GM19397 (cell line): ENCODE measurements around the gene DBH.
"Not testable (repeated sequence)": the region's sequence is repeated elsewhere in the genome, so short reads cannot be mapped to it uniquely, and the experiment has no call there.

Experiments
- ATAC-seq: cut with Tn5 transposase; IDR thresholded peaks from one replicate; pipeline ENCODE4 v1.9.1; 2021; ENCODE audit warnings: mild to moderate bottlenecking, moderate library complexity; ENCODE audit not compliant: unreplicated experiment

The DBH gene

DNA sequence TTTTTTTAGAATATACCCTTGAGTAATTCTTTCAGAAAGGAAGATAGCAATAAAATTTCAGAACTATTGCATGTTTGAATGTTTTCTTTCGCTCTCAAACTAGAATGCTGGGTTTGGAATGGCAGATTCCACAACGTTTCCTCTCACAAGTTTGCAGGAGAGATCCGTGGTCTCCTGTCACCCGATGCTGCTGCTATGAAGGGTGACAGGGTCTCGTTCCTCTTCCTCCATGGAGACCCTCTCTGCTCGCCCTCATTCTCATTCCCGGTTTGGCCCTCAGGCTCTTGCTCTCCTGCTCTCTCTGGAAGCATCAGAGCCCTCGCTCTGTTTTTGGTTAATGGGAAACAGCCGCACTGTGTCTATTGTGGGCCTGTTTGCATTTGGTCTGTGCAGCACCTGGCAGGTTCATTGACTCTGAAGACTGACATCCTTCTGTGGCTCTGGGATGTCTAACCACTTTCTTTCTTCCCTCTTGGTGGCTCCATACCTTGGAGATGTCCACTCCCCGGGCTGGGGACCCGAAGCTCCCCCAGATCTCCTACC, 14.4 kb upstream of the DBH start:
- ATAC-seq = no peak

DNA sequence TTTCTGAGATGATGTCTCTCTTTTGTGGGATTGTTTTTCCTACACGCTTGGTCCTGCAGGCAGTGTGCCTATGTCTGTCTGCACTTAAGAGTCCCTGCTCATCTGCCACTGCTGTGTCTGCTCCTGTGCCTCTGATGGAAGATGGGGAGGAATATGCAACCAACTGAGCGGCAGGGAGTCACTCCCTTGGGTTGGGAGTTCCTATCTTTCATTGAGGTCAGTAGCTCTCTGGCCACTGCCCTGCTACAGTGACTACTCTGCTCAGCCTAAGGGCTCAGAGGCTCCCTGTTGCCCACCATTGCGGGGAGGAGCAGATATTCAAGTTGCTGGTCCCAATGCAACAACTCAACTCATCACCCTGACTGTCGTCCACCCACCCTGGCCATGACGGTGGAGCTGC, 13.6 kb upstream of the DBH start:
- ATAC-seq = no peak

DNA sequence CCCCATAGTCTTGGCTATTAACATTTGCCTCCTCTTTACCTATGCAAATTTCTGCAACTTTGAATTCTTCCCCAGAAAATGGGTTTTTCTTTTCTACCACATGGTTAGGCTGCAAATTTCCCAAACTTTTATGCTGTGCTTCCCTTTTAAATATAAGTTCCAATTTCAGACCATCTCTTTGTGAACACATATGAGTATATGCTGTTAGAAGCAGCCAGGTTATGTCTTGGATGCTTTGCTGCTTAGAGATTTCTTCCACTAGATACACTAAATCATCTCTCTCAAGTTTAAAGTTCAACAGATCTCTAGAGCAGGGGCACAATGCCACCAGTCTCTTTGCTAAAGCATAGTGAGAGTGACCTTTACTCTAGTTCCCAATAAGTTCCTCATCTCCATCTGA, 10.2 kb upstream of the DBH start:
- not testable (repeated sequence) for ATAC-seq

DNA sequence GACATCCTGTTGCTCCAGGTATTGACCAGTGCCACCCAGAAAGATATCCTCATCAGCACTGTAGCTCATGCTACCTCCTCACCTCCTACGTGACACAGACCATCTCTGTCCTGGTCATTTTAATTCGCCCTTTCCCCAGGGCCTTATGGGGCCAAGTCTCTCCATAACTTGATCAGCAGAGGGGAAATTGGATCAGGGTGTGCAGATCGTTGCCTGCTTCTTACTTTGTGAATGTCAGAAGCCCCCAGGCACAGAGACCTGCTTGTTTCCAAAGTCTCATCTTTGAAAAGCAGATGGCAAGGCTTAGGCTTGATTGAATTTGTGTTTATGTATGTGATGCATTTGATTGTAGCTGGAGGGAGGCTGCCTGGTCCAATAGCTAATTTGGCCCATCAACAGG, 8.8 kb upstream of the DBH start:
- no peak for ATAC-seq

DNA sequence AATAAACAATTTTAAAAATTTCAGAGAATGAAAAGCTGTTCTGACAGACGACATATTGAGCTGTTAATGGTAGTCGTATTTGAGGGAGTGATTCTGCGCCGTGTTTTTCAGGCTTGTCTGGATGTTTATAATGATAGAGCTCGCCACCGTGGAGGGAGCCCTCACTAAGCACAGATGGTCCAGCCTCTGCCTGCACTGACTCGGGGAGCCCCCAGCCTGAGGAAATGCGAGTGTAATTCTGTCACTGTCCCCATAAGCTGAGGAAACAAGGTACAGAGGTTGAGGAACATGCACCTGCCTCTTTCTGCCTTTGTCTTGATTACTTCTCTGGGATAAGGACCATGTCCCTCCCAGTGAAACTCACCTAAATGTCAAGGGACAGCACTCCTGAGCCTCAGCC, 7.4 kb upstream of the DBH start:
- no peak for ATAC-seq

DNA sequence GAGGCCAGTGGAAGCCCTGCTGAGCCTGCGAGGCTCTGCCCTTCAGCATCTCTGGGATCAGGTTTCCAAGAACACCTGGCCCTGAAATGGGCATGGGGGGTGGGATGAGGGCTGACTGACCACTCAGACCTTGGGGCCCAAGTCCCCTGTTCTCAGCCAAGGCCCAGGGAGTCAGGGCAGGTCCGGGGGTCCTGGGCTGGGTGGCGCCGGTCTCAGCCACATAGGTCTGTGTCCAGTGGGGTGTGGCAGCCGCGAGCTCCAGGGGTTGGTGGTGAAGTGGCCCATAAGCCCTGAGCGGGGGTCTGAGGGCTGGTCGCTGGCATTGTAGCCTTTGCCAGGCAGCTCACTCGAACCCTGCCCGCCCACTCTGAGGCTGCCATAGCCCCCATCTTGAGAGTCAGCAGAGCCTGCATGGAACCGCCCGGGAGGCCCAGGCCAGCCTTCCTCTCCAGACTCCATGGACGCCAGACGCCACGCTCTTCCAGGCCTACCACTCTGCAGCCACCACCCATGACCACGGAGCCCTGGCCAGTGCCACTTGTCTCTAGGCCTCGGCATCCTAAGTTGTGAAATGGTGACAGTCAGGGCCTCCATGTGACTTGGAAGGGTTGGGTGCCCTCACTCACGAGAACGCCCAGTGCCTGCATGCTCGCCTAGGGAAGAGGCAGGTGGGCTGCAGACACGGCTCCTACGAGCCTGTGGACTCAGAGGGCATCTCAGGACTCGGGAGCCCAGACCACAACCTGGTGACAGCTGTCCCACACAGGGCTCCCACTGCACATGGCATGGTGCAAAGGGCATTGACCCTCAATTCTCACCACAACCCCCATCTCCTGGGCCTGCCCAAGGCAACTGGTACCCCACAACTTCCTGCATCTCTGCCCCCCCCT, 6.7 kb upstream of the DBH start:
- ATAC-seq = no peak

DNA sequence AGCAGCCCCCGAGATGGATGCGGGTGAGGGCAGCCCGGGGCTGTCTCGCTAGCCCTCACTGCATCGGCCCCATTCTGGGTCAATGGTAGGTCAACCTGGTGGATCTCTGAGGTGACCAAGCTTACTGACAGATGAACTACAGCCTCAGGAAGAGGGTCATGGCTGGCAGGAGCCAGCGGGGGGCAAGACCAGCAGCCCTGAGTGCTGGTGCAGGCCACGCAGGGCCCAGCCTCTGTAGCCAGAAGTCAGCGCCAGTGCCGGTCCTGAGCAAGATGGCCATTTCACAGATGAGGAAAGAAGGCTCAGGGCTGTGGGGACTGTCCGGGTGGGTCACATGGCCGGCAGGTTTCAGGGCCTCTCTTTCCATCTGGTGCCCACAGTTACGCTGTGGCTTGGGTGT, 5.1 kb upstream of the DBH start:
- no peak for ATAC-seq

DNA sequence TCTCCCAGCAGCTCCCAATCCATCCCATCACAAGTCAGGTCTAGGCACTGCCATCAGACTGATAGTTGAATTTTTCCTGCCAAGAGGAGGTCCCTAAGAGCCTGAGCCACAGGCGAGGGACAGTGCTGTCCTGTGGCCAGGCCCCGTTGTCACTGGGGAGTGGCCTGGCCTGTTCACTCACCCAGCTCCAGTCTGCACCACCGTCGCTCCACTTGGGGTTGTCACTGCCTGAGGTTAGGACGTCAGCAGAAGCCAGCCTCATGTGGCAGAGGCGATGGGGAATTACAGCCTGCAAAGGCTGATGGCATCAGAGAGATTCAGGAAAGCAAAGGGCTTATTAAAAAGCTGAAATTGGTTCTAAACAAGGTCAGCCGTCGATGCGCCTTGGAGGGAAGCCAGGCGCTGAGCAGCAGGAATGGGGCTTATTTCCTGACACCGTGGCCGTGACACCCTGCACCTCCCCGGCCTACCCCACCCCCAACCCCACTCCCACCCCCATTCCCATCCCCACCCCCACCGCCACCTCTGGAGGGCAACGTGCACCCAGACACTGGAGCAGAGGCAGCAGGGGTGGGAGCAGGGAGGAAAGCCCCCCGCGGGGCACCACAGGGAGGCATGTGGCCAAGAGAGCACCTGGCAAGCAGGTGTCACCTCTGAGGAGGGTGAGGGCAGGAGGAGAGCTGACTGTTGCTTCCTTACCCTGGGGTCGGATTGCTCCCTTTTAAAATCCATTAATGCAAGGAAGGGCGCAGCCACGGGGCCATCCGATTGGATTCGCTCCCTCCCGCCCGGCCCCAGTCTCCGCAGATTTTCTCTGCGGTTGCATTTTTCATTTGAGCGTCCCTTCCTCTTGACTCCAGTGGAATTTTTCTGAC, 3.1 kb upstream of the DBH start:
- ATAC-seq = no peak

DNA sequence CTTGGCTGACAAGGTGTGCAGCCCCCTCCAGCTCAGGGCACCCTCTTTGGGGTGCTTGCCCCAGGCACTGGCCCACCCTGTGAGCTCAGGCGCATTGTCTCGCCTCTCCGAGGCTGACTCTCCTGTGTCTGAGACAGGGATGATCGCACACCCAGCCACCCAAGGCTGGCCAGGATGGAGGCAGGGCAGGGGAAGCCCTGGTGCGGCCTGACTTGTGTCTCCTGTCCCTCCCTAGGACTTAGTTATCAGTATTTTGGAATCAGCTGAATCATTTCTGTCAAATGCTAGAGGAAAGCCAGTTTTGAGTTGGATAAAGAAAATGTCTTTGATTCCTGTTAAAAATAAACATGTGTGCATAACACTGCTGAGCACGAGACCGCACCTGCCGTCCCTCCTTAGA, 2.5 kb upstream of the DBH start:
- no peak for ATAC-seq

DNA sequence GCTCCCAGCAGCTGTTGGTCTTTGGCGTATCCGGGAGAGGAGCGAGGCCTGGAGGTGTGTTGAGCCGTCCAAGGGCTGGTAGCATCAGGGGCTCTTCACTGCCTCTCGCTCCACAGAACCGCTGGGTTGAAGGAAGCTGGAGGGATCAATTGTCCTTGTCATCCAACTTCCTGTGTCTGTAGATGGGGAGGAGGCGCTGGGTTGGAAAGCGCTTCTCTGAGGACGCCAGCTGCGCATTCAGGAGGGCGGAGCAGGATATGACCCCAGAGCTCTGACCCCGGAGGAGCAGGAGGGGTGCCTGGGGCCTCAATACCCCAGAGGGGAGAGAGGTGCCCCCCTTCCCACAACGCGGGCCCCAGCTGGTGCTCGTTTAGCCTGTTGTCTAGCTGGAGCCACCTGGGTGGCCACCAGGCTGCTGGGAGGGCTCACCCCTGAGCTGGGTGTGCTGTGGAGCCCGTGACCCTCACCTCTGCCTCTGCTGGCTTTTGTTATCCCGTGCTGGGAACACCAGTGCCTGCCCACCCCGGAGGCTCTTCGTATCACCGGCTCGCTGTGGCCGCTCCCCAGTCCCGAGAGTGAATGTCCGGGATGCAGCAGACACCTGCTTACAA, 2.0 kb upstream of the DBH start:
- no peak for ATAC-seq

DNA sequence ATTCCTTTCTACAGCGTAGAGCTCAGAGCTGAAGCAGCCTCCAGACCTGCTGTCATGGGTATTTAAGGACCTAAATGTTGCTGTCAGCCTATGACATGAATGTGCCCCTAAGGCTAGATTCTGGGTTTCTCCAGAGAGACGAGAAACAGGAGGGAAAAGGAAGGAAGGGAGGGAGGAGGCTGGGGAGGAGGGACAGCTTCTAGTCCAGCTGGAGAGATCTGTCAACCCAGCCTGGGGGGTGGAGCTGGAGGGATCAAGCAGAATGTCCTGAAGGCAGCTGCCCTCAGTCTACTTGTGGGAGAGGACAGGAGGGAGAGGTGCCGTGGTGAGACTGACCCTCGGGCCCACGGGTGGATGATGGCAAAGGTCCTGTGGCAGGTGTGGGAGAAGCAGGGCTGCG, 1.1 kb upstream of the DBH start:
- ATAC-seq = no peak

DNA sequence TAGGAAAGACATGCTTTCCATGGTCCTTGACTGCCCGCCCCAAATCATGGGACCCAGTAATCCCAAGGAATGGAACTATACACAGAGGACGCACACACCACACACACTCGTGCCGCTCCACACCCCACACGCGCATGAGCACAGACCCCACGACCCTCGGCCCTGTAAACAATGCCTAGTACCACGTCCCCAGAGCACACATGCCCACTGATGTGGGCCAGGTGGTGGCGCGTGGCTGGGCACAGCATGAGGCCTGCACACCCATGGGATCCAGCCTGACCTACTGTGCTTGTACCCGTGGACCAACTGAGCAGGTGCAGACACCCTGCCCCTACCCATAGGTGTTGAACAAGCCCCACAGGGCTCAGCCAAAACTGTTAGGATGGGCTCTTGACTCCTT, 739 bp downstream of the DBH start:
- no peak for ATAC-seq

DNA sequence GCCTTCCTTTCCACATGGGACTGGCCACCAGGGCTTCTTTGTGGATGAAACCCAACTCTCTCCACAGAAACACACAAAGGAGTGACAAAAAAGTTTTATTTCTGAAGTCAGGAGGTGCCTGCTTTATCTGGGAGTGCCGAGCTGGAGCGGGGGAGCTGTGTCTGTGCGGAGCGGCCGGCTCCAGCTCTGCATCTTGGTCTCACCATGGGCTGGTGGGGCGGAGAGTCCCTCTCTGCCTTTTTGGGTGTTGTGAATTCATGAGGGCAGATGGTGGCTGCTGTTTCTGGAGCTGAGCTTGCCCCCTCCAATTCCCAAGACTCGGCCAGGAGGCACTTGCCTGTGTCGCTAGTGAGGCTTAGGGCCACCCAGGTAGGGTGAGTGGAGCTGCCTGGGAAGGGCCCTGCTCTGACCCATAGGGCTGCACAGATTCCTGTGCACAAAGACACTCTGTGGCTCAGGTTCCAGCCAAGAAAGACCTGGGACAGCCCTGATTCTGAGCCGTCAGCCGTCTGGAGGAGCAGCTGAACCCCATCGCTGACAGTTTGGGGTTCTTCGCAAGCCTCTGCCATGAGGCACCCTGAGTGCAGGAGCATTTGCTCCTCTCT, 1.4 kb downstream of the DBH start:
- ATAC-seq = no peak

DNA sequence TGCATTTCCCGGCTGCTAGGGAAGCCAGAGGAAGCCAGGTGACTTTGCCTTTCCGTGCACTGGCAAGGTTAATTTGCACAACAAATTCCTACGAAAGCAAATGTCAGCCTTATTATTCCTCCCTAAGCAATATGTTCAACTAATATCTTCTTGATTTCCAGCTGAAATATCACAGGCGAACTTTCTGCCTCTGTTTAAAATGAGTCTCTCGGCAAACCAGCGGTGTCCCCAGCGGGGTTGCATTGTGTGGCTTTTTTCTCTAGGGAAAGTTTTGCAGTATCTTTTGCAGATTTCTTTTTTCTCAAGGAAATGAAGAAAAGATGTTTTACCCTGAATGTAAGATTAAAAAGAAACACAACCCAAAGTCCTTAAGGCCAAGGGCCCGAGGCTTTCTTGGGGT, 1.9 kb downstream of the DBH start:
- ATAC-seq = no peak

DNA sequence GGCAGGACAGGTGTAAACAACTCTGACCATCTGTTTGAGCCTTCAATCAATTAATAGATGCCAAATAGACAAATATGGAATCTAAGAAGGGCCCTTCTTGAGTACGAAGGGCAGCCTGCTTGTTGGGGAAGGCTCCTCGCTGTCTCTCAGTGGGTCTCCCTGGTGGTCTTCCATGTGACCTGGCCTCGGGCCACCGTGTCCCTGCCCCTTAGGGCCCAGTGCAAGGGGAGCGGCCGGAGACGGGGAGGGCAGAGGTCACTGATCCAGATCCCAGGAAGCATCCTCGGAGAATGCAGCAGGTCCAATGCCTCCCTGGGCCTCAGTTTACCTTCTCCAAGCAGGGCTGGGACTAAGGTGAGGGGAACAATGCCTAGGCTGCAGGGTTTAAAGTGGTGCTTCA, 2.5 kb downstream of the DBH start:
- ATAC-seq = no peak

DNA sequence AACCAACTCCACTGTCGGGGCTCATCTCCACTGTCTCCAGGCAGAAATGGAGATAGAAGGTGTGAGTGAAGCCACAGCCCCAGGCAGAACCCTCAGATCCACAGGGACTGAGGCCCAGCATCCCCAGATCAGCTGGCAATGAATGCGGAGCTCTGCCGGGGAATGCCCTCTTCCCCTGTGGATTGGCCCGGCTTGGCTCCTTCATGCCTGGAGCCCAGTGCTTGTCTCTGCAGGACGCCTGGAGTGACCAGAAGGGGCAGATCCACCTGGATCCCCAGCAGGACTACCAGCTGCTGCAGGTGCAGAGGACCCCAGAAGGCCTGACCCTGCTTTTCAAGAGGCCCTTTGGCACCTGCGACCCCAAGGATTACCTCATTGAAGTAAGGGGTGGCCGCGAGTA, 3.5 kb downstream of the DBH start:
- ATAC-seq = no peak

DNA sequence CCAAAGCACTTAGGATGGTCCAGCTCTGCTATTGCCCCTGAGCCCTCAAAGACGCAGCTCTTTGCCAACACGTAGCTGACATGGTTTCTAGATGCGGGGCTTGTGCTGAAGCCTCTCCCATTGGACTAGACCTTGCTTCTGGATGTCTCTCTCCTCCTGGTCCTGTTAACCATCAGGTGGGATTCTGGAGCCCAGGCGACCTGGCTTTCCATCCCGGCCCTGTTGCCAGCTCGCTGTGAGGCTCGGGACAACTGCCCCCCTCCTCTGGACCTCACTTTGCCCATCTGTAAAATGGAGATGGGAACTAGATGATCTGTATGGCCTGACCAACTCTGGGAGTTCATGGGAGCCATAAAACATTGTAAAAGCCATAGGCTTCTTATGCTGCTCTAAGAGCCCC, 4.0 kb downstream of the DBH start:
- ATAC-seq = no peak

DNA sequence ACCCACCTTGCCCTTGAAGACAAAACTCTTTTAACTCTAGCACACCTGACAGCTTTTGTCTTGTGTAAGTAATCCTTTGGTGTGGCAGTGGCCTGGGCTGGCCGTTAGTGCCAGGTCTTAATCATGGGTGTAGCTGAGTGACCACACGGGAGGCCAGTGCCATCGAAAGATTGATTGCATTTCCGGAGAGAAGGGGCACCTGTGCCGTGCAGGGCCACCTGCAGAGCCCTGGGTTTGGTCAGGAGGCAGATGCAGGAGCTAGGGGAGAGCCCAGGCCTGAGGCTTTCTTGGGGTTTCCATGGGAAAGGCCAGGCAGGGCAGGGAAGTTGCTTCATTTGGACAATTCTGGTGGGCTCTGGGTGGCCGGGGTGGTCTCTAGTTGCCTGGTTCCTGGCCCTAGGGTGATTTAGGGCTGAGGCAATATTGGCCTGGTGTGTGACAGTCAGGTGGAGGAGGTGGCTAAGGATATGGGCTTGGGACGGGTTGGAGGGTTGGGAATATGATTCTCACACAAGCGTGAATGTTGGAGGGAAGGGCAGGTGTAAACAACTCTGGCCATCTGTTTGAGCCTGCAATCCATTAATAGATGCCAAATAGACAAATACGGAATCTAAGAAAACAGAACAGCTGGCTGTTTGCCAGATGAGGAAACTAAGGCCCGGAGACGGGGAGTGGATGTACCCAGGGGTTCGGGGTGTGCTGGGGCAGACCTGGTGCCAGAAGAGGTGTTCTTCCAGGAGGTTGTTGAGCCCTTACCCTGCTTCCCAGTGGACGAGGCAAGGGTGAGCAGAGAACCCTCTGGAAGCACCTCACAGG, 4.6 kb downstream of the DBH start:
- ATAC-seq = no peak

DNA sequence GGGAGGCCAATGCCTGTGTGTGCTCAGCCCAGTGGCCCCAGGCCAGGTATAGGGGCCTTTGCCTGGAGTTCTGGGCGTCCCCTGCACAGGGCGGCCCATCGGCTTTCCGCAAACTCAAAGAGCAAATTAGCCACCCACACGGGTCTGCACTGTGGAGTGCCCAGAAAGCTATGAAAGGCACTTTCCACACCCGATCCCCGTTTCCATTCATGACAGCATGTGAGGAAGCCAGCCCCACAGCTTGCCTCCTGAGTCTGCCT, 5.2 kb downstream of the DBH start:
- ATAC-seq = no peak

DNA sequence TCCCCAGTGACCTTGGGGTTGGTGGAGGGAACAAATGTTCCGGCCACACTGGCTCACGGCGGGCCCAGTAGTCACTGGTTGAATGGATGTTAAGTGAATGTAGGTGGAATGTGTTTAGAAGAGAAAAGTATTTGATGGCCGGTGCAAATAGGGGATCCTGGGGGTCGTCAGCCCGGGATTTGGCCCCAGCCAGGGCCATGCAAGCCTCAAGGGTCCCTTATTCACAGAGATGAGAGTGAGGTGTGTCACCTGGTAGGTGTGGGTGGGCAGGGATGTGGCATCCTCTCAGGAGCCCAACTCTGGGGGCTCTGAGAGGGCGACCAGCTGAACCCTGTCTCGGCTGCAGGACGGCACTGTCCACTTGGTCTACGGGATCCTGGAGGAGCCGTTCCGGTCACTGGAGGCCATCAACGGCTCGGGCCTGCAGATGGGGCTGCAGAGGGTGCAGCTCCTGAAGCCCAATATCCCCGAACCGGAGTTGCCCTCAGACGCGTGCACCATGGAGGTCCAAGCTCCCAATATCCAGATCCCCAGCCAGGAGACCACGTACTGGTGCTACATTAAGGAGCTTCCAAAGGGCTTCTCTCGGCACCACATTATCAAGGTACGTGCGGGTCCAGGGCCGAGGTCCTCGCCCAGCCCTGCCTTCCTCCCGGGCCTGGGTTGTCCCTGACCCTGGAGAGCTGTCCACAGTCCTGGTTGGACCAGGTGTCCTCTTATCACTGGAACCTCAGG, 5.9 kb downstream of the DBH start:
- no peak for ATAC-seq
